NB4 (cell line): ENCODE measurements around the gene KIF23.

ENCODE experiments used
- MYC ChIP-seq: IDR thresholded peaks from 2 replicates; pipeline ENCODE4 v1.6.1; 2011; ENCODE audit warnings: low read depth, low read length
- POLR2A ChIP-seq: IDR thresholded peaks from 2 replicates; pipeline ENCODE4 v1.6.1; 2011; ENCODE audit warnings: mild to moderate bottlenecking; ENCODE audit not compliant: insufficient read length; ENCODE audit errors: extremely low read depth
- TF ChIP-seq, protein P1 (sequence below): IDR thresholded peaks from one replicate; pipeline ENCODE4 v1.5.1; 2012; ENCODE audit warnings: low read depth, low read length
- TF ChIP-seq, protein P2 (sequence below): IDR thresholded peaks from 2 replicates; pipeline ENCODE4 v1.6.1; 2011; ENCODE audit warnings: low read depth, low read length

DNA sequence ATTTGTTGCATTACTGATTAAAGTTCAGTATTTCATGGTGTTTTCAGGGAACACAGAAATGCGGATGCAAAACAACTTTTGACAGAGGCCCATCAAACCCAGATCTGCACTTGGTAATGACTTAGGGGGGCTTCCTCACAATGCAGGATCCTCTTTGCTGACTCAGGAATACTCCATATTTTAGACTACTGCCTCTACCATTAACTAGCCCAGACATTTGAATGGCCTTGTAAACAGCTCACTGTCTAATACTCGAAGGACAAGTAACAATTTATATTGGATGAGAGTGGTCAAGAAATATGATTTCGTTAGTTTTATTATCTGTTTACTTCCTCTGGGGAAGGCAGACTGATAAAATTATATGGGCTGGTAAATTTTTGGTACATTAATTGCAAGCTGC lies 9.0 kb upstream of the KIF23 start:
- TF ChIP-seq, protein P1, sequence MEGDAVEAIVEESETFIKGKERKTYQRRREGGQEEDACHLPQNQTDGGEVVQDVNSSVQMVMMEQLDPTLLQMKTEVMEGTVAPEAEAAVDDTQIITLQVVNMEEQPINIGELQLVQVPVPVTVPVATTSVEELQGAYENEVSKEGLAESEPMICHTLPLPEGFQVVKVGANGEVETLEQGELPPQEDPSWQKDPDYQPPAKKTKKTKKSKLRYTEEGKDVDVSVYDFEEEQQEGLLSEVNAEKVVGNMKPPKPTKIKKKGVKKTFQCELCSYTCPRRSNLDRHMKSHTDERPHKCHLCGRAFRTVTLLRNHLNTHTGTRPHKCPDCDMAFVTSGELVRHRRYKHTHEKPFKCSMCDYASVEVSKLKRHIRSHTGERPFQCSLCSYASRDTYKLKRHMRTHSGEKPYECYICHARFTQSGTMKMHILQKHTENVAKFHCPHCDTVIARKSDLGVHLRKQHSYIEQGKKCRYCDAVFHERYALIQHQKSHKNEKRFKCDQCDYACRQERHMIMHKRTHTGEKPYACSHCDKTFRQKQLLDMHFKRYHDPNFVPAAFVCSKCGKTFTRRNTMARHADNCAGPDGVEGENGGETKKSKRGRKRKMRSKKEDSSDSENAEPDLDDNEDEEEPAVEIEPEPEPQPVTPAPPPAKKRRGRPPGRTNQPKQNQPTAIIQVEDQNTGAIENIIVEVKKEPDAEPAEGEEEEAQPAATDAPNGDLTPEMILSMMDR = no peak
- TF ChIP-seq POLR2A (no peak), MYC (no peak)
- TF ChIP-seq, protein P2, sequence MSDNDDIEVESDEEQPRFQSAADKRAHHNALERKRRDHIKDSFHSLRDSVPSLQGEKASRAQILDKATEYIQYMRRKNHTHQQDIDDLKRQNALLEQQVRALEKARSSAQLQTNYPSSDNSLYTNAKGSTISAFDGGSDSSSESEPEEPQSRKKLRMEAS = no peak
